Stimulated activated naive CD8-positive, alpha-beta T cell treated with anti-CD3 and anti-CD28 coated beads, Interleukin-15, Interleukin-2, amounts not matched to agents 100 ng/mL and 50 ng/mL, for 24 hours (primary cell): Measurements from ENCODE around the gene ATPAF1.

Experiments
- H3K27ac Mint-ChIP-seq: one replicate; pipeline ENCODE4 v1.8.0; 2021; ENCODE audit warnings: mild to moderate bottlenecking, mixed read lengths
- H3K27me3 Mint-ChIP-seq: one replicate; pipeline ENCODE4 v1.8.0; 2021; ENCODE audit warnings: mixed read lengths
- H3K36me3 Mint-ChIP-seq: one replicate; pipeline ENCODE4 v1.8.0; 2021; ENCODE audit warnings: low read depth, mixed read lengths
- H3K4me1 Mint-ChIP-seq: one replicate; pipeline ENCODE4 v1.8.0; 2021; ENCODE audit warnings: low read depth, mixed read lengths
- H3K4me3 Mint-ChIP-seq: one replicate; pipeline ENCODE4 v1.8.0; 2021; ENCODE audit warnings: mild to moderate bottlenecking, mixed read lengths
- H3K9me3 Mint-ChIP-seq: one replicate; pipeline ENCODE4 v1.8.0; 2021; ENCODE audit warnings: mixed read lengths

The ATPAF1 gene

GRCh38 chr1:46689356-46689755 is 21.2 kb upstream of the ATPAF1 start:
- Mint-ChIP-seq H3K4me1 (peaks cover 35% of the 10 kb centered on the region), H3K27ac (peak overlapping the region; percentile 82), H3K36me3 (peaks cover 77% of the 10 kb centered on the region), H3K27me3 (no peaks in the 10 kb centered on the region), H3K4me3 (no peak overlapping the region), H3K9me3 (no peaks in the 10 kb centered on the region)

- Mint-ChIP-seq H3K27ac (peak overlapping the region; percentile 71), H3K36me3 (peaks cover 82% of the 10 kb centered on the region), H3K27me3 (no peaks in the 10 kb centered on the region), H3K4me3 (no peak overlapping the region), H3K9me3 (no peaks in the 10 kb centered on the region), H3K4me1 (peaks cover 35% of the 10 kb centered on the region)
Observed at GRCh38 chr1:46687921-46688509, 19.9 kb upstream of the ATPAF1 start.

DNA sequence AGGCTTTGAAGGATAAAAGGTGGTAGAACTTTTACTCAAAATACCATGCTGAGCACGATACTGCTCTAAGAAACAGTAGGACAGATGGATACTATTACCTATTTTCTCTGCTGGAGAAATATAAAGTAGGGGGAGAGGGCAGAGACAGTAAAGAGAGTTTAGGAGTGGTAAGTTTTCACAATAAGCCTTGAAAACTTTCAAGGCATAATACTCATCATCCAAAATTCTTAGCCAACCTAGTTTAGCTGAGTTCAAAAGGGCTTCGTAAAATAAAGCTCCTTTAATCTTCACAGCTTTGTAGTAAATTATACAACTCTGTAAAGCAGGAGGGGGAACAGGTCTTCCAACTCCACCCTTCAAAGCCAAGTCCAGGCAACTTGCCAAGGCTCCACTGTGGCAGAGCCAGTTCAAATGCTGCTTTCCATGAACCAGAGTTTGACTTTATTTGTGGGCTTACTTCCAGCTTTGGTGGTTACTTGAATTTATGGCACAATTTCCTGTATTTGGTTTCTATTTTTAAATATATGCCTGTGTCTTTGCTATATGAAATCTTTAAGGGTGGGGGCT is 19.0 kb upstream of the ATPAF1 start:
- H3K4me1 Mint-ChIP-seq: peaks cover 35% of the 10 kb centered on the region
- H3K27ac Mint-ChIP-seq: no peak overlapping the region
- no peak overlapping the region for H3K4me3 Mint-ChIP-seq
- H3K9me3 Mint-ChIP-seq: no peaks in the 10 kb centered on the region
- no peaks in the 10 kb centered on the region for H3K27me3 Mint-ChIP-seq
- peaks cover 80% of the 10 kb centered on the region for H3K36me3 Mint-ChIP-seq

DNA sequence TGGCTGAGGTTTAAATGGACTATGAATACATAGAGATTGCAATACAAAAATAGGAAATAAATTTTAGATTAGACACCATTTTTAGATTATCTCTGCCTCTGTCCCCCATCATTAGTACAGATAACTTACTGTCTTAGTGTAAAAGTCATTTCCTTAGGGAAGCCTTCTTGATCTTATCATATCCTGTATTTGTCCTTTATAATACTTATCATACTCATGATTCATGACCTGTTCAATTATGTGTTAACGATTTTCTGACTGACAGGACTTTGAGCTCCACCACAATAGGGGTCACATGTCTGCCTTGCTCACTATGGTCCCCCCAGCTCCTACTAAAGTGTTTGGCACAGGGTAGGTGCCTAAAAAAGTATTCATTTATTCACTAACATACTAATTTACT is 18.1 kb upstream of the ATPAF1 start:
- Mint-ChIP-seq H3K4me3 (no peak overlapping the region), H3K27me3 (no peaks in the 10 kb centered on the region), H3K9me3 (no peaks in the 10 kb centered on the region), H3K36me3 (peaks cover 80% of the 10 kb centered on the region), H3K4me1 (peaks cover 35% of the 10 kb centered on the region), H3K27ac (peak overlapping the region; percentile 13)

- H3K4me3 Mint-ChIP-seq: no peak overlapping the region
- H3K36me3 Mint-ChIP-seq: peaks cover 88% of the 10 kb centered on the region
- no peaks in the 10 kb centered on the region for H3K9me3 Mint-ChIP-seq
- peak overlapping the region; percentile 17 for H3K27ac Mint-ChIP-seq
- no peaks in the 10 kb centered on the region for H3K27me3 Mint-ChIP-seq
- peaks cover 26% of the 10 kb centered on the region for H3K4me1 Mint-ChIP-seq
Observed at GRCh38 chr1:46684670-46685069, 16.5 kb upstream of the ATPAF1 start.

- peaks cover 87% of the 10 kb centered on the region for H3K36me3 Mint-ChIP-seq
- H3K9me3 Mint-ChIP-seq: no peaks in the 10 kb centered on the region
- no peak overlapping the region for H3K4me3 Mint-ChIP-seq
- no peak overlapping the region for H3K27ac Mint-ChIP-seq
- peaks cover 13% of the 10 kb centered on the region for H3K4me1 Mint-ChIP-seq
- no peaks in the 10 kb centered on the region for H3K27me3 Mint-ChIP-seq
Observed at GRCh38 chr1:46682064-46682463, 13.9 kb upstream of the ATPAF1 start.

DNA sequence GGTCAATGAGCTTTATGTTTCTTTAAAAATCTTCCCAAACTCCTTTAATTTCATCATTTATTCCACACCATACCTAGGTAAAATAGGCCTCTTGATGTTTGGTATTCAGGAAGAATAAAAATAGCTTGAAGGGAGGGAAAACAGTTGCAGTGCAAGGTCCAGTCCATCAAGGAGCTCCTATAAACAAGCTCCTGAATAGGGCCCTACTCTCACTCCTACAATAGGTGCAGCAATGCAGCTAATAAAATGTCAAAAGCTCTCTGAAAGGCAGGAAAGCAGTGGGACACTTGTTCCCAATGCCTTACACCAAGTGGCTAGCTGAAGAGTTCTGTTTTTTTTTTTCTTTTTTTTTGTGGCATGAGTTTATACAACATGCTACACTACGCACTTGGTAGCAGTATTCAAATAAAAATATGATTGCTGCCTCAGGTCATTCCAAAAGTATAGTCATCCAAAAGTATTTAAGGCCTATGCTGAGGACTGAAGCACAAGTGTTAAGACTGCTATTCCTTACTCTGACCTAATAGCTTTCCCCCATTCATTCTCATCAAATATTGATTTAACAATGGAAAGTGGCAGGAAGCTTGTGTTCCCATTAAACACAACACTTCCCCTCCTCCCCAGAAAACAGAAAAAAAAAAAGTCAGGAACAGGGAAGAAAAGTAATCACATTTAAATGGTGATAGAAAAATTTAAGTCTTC is 13.3 kb upstream of the ATPAF1 start:
- H3K27me3 Mint-ChIP-seq: no peaks in the 10 kb centered on the region
- H3K36me3 Mint-ChIP-seq: peaks cover 86% of the 10 kb centered on the region
- H3K9me3 Mint-ChIP-seq: no peaks in the 10 kb centered on the region
- peaks cover 19% of the 10 kb centered on the region for H3K4me1 Mint-ChIP-seq
- H3K27ac Mint-ChIP-seq: no peak overlapping the region
- no peak overlapping the region for H3K4me3 Mint-ChIP-seq

- H3K36me3 Mint-ChIP-seq: peaks cover 87% of the 10 kb centered on the region
- H3K27me3 Mint-ChIP-seq: no peaks in the 10 kb centered on the region
- peak overlapping the region; percentile 26 for H3K27ac Mint-ChIP-seq
- no peak overlapping the region for H3K4me3 Mint-ChIP-seq
- peaks cover 29% of the 10 kb centered on the region for H3K4me1 Mint-ChIP-seq
- no peaks in the 10 kb centered on the region for H3K9me3 Mint-ChIP-seq
Observed at GRCh38 chr1:46679789-46680573, 11.8 kb upstream of the ATPAF1 start.

DNA sequence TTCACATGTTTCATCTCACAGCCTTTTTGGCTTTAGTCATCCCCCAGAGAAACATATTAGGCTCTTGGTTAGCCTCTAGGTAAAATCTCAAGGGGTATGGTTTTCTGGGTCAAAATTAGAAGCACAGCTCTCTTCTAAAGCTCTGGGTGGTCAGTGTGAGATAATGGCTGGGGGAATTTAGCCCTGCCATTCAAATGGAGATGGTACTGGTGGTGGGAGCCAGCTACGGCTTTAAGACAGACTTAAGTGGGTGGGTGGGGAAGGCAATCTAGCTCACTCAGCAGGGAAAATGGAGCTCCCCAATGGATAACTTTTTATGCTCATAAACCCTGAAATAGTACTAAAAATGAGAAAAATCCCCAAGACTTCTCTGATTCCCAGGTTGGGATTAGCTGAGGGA is 9.2 kb upstream of the ATPAF1 start:
- H3K4me3 Mint-ChIP-seq: no peak overlapping the region
- peak overlapping the region; percentile 90 for H3K27ac Mint-ChIP-seq
- H3K4me1 Mint-ChIP-seq: peaks cover 38% of the 10 kb centered on the region
- no peaks in the 10 kb centered on the region for H3K27me3 Mint-ChIP-seq
- H3K36me3 Mint-ChIP-seq: peaks cover 67% of the 10 kb centered on the region
- H3K9me3 Mint-ChIP-seq: no peaks in the 10 kb centered on the region

DNA sequence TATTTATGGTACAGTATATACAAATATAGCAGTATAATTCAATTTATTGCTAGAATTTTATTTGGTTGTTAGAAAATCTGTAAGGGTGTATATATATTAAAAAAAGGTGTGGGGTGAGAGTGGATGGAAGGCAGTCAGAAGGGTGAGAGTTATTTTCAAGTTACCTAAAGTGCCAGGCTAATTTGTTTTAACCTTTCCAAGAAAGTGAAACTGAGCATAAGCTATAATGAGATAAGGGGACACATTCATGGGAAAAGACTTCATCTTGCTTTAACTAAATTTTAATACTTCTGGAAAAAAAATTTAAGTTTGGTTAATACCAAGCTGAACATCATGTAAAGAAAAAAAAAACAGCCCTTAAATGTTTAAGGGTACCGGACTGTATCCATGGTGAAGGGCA is 8.4 kb upstream of the ATPAF1 start:
- H3K36me3 Mint-ChIP-seq: peaks cover 59% of the 10 kb centered on the region
- peak overlapping the region; percentile 90 for H3K27ac Mint-ChIP-seq
- H3K9me3 Mint-ChIP-seq: no peaks in the 10 kb centered on the region
- no peak overlapping the region for H3K4me3 Mint-ChIP-seq
- no peaks in the 10 kb centered on the region for H3K27me3 Mint-ChIP-seq
- peaks cover 38% of the 10 kb centered on the region for H3K4me1 Mint-ChIP-seq

GRCh38 chr1:46675549-46676314 is 7.6 kb upstream of the ATPAF1 start:
- no peaks in the 10 kb centered on the region for H3K27me3 Mint-ChIP-seq
- H3K36me3 Mint-ChIP-seq: peaks cover 51% of the 10 kb centered on the region
- H3K27ac Mint-ChIP-seq: peak overlapping the region; percentile 90
- H3K4me1 Mint-ChIP-seq: peaks cover 38% of the 10 kb centered on the region
- H3K9me3 Mint-ChIP-seq: no peaks in the 10 kb centered on the region
- peak overlapping the region; percentile 9 for H3K4me3 Mint-ChIP-seq

- Mint-ChIP-seq H3K4me1 (peaks cover 38% of the 10 kb centered on the region), H3K4me3 (no peak overlapping the region), H3K36me3 (peaks cover 37% of the 10 kb centered on the region), H3K27me3 (no peaks in the 10 kb centered on the region), H3K27ac (peak overlapping the region; percentile 50), H3K9me3 (no peaks in the 10 kb centered on the region)
Observed at GRCh38 chr1:46673749-46674182, 5.6 kb upstream of the ATPAF1 start.

DNA sequence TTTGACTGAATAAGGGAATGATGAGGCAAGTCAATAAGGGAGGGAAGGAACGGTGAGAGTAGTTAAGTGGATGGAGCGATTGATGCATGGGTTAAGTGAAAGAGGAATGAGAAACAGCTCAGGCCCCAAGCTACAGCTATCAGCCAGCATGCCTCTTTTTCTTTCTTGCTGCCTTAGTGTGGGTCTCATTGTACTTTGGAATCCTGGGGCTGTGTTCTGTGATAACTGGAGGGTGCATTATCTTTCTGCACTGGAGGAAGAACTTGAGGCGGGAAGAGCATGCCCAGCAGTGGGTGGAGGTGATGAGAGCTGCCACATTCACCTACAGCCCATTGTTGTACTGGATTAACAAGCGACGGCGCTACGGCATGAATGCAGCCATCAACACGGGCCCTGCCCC is 4.5 kb upstream of the ATPAF1 start:
- no peak overlapping the region for H3K4me3 Mint-ChIP-seq
- no peaks in the 10 kb centered on the region for H3K9me3 Mint-ChIP-seq
- H3K27me3 Mint-ChIP-seq: no peaks in the 10 kb centered on the region
- no peak overlapping the region for H3K27ac Mint-ChIP-seq
- H3K36me3 Mint-ChIP-seq: peaks cover 27% of the 10 kb centered on the region
- peaks cover 38% of the 10 kb centered on the region for H3K4me1 Mint-ChIP-seq

GRCh38 chr1:46671554-46671953 is 3.4 kb upstream of the ATPAF1 start, which contains the start of gene TEX38:
TEX38 (plus strand) TSS chr1:46671854; CDS start chr1:46671935, 81 bp downstream.
- Mint-ChIP-seq H3K36me3 (peaks cover 17% of the 10 kb centered on the region), H3K4me3 (no peak within 1 kb of the TSS), H3K27ac (no peak within 1 kb of the TSS)

More at GRCh38 chr1:46671554-46671953, 3.4 kb upstream of the ATPAF1 start, which contains the start of gene TEX38:
- peaks cover 41% of the 10 kb centered on the region for H3K4me1 Mint-ChIP-seq
- no peaks in the 10 kb centered on the region for H3K27me3 Mint-ChIP-seq
- no peaks in the 10 kb centered on the region for H3K9me3 Mint-ChIP-seq
